SU-DHL-6 (cell line): Measurements from ENCODE around the gene RARB.

Experiments used
- EZH2phosphoT487 ChIP-seq: fragments of 200-600 bp; sonication (generic), shearing (Covaris generic); conservative IDR thresholded peaks from 2 replicates; pipeline ENCODE4 v1.6.1; 2018; ENCODE audit warnings: mild to moderate bottlenecking, antibody characterized with exemption, low read length, moderate library complexity, mixed read lengths
- TF ChIP-seq, protein P1 (sequence below): fragments of 200-600 bp; sonication (generic); IDR thresholded peaks from one replicate; pipeline ENCODE4 v1.5.1; 2017; ENCODE audit warnings: antibody characterized with exemption, mild to moderate bottlenecking, low read length, moderate library complexity; ENCODE audit not compliant: insufficient read depth, poor library complexity, severe bottlenecking

- TF ChIP-seq, protein P1, sequence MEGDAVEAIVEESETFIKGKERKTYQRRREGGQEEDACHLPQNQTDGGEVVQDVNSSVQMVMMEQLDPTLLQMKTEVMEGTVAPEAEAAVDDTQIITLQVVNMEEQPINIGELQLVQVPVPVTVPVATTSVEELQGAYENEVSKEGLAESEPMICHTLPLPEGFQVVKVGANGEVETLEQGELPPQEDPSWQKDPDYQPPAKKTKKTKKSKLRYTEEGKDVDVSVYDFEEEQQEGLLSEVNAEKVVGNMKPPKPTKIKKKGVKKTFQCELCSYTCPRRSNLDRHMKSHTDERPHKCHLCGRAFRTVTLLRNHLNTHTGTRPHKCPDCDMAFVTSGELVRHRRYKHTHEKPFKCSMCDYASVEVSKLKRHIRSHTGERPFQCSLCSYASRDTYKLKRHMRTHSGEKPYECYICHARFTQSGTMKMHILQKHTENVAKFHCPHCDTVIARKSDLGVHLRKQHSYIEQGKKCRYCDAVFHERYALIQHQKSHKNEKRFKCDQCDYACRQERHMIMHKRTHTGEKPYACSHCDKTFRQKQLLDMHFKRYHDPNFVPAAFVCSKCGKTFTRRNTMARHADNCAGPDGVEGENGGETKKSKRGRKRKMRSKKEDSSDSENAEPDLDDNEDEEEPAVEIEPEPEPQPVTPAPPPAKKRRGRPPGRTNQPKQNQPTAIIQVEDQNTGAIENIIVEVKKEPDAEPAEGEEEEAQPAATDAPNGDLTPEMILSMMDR: no peak
- TF ChIP-seq EZH2phosphoT487: no peak
These were observed 37.5 kb upstream of the RARB start for GRCh38 chr3:25390605-25391004.
